ENCODE results near the gene CD109. TPM values are rescaled to one million over a fixed set of nuclear protein-coding genes. Genes with fewer than 3 reads are reported as not detected.

CD109 gene
- total RNA-seq, 1 experiment from 2014 or later, result 39.3 TPM

DNA sequence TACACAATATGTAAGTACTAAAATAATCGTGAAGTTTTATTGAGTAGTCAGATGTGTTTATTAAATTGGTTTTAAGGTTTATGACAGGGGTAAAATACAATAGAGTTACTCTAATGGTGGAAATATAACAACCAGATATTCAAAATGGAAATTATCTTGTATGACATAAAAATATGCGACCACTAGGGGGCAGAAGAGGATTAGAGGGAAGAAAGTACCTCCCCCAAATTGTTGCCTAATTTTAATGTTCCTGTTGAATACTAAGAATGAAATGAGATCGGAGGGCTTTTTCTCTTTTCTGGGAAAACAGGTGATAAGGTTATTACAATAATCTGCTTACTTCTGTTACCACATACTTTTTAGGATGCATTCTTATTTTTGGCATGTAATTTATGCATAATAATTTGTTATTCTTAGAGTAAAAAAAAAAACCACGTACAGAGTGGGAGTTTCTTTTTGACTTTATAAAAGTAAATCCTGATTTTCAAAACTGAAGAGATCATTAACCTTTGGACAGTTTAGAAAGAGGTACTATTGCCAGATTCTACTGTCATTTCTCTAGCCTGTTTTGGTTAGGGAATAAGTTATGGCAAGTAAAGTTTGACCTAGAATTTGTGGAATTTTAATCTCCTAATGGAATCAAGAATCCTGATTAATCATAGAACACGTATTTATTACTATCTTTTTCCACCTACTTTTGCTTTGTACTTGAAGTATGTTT lies 159.2 kb downstream of the CD109 start:
- peak; percentile 67 for DNase-seq (ENCODE audit: low read depth)

DNA sequence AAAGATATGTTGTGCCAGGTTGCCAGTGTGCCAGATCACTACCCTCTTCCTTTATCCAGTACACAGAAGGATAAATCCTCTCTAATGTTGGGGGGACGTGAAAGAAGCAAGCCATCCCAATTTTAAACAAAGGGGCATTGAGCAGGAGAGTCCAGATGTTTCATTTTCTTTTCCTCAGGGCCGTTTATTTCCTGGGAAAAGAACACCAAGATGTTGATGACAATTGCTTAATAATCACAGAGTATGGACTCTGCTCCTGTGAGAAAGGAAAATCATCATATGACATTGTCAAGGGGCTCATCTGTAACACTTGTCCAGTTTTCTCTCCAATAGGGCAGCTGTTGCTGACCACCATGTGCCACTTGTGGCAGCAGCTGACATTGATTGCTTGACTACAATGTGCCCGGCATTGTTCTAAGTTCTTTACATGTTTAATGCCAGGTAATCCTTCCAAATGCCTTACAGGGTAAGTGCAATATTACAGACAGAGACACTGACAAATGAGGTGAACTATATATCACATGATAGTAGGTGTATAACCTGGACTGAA lies 161.4 kb downstream of the CD109 start:
- DNase-seq (ENCODE audit: low read depth), result no peak

DNA sequence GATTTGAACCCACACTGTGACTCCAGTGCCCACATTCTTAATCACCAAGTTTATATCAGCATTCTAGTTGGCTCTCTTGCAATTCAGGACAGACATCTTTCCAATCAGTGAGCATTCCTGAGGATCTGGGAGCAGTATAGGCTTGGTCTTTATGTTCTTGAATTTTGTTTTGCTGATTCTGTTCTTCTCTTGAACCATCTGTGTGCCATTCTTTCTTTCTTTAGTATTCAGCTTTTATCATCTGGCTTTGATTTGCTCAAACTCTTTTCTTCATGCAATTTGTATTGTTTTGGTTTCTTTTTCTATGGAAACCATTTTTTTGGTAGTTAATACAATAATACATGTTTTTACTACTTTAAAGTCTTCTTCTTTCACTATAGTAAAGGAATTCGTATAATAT lies 162.4 kb downstream of the CD109 start:
- DNase-seq (ENCODE audit: low read depth), result no peak

DNA sequence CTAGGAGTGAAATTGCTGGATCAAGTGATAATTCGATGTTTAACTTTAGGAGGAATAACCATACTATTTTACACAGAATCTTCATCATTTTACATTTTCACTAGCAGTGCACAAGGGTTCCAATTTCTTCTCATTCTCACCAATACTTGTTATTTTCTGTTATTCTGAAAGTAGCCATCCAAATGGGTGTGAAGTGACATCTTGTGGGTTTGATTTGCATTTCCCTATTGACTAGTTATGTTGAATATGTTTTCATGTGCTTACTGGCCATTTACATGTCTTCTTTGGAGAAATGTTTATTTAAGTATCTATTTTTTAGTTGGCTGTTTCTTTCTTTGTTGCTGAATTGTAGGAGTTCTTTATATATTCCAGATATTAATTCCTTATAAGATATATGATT lies 164.3 kb downstream of the CD109 start:
- no peak for DNase-seq (ENCODE audit: low read depth)

DNA sequence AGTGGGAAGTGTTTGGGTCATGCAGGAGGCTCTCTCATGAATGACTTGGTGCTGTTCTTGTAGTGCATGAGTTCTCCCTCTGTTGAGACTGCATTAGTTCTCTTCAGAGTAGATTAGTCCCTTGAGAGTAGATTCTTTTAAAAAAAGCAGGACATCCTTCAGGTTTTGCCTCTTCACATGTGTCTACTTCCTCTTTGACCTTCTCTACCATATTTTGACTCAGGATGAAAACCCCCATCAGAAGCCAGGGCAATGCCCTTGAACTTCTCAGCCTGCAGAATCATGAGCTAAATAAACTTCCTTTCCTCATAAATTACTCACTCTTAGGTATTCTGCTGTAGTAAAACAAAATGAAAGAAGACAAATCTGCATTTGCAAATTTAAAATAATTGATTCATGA lies 170.3 kb downstream of the CD109 start:
- DNase-seq (ENCODE audit: low read depth), result peak; percentile 46

DNA sequence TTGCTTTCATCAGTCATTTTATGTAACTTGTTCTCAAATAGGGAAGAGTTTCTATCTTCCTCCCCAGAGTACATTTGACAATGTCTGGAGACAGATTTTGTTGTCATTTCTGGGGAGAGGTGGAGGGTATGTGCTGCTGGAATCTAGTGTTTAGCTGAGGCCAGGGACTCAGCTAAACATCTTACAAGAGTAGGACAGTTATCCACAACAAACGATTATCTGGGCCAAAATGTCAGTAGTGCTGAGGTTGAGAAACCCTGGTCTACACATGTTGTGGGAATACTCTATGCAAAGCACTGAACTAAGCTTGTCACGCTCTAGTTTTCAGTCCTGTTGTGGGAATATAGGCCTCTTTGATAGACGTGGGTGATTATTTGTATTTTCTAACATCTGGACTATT lies 171.4 kb downstream of the CD109 start:
- DNase-seq (ENCODE audit: low read depth), result no peak

- DNase-seq (ENCODE audit: low read depth), result no peak
Observed at GRCh38 chr6:73870907-73871306, 174.9 kb downstream of the CD109 start.

DNA sequence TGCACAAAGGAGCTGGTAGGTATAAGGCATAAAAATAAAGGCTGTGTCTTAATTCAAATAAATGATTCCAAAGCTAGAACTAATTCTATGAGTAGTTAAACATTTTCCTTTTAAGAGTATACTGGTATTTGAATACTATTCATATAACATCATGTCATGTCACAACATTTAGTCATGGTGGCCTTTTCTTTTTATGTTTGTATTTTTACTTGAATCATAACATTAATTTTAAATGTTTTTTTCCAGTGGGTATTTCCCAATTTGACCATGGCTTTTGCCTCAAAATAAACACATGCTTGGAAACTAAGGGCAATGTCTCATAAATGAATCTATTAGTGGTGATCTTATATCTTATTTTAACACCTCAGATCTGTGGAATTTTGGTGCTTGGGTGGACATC lies 177.1 kb downstream of the CD109 start:
- DNase-seq (ENCODE audit: low read depth), result peak; percentile 53

Other genes with a start within 250 kb of the CD109 start
- 7.8 and 12.5 TPM in 2 replicates for gene CGAS, start 243.9 kb upstream of the CD109 start, total RNA-seq (2014; rRNA removed; shearing (Covaris generic))
- 14.4 and 17.8 TPM in 2 replicates for gene MTO1, start 234.5 kb upstream of the CD109 start, total RNA-seq (2014; rRNA removed; shearing (Covaris generic))
- 4,897 and 5,853 TPM in 2 replicates for gene EEF1A1, start 175.2 kb upstream of the CD109 start, total RNA-seq (2014; rRNA removed; shearing (Covaris generic))
- gene SLC17A5, start 42.2 kb upstream of the CD109 start, total RNA-seq (2014; rRNA removed; shearing (Covaris generic)), result 13.2 and 16.4 TPM in 2 replicates

Measured in M059J (cell line).